GM15510 (cell line): Measurements from ENCODE around the gene TFCP2.
A peak's percentile ranks its signal among the peaks of the same experiment; 100 is the strongest.

Experiments used
- POLR2A ChIP-seq: IDR thresholded peaks from 3 replicates; pipeline ENCODE4 v1.6.1; 2011; ENCODE audit warnings: borderline replicate concordance; ENCODE audit not compliant: insufficient read length; ENCODE audit errors: extremely low read depth

TFCP2 gene

DNA sequence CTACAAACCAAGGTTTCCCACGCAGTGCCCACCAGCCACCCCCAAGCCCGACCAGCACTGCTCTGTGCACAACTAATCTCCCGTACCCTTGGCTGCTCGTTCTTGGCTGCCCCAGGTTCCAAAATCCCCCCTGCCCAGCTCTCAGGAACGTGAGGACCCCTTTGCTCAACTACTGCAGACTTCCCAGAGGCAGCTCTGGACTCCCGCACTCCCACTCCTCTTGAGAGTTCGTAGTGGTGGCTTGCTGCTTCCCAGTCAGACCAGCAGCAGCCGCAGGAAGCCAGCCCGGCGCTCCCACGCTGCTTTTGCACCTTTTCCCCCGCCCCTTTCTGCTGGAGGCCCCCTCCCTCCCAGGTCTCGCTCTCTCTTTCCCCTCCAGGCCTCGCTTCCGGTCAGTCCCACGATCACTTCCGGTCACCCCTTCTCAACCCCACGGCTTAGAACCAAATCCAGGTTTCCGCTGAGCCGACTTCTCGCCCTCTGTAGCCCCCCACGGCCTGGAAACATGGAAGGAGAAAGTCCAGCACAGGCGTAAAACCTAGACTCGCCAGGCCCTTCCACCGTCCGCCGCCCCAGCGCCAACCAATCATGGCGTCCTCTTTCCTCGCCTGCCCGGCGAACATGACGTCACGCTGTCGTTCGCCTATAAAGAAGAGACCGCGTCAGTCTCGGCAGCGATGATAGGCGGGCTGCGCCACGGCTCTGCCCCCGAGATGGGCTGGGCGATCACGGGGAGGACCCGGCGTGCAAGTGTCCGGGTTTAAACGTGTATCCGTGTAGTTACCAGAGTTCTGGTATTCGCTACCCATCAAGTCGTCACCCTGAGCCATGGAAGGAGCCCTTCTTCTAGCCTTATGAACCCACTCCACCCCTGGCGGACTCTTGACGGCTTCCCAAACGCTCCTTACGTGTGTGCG lies at the start of gene TFCP2:
TSS of gene TFCP2 (minus strand) at position 621 of the 917 bp plus-strand sequence. CDS start 713 bp downstream, outside the sequence.
- TF ChIP-seq POLR2A: peak; percentile 73

GRCh38 chr12:51222461-51222860 lies 49.5 kb upstream of the TFCP2 start:
- TF ChIP-seq POLR2A: no peak

DNA sequence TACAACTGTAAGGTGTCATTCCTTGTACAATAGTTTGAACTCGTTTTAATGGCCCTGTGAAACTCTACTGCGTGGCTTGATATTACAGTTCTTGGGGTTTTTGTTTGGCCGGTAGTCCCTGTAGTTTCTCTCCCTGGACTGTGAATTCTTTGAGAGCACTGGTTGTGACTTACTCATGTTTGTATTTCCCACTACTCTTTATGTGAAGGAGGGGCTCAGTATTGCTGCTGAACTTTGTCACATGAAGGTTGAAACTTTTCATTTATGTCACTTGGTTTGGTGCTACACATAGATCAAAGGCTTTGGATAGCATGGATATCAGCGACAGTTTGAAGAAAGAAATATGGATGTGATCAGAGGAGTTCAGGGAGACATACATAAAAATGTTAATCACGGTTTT lies 46.4 kb upstream of the TFCP2 start:
- TF ChIP-seq POLR2A: no peak

DNA sequence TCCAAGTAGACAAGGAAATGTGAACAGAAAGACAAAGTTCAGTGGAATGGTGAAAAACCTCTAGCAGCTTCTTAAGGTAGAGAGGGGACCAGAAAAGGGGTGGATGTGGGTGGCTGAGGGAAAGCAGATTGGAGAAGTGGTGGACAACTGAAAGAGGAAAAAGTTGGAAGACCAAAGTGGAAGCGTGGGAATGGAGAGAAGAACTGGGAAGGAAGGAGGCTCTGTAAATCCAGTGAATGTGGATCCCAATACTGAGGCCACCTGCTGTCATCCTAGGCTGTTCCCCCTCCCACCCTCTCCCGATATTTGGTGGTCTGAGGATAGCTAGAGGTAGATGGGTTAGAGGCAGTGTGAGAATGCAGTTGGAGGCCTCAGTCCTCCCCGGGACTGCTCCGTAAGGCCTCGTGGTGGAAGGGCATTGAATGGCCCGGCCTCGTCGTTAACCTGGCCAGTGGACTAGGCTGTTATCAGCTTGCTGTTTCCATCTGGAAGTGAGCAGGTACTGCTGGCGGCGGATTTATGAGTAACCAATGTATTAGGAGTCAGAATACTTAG lies 45.7 kb upstream of the TFCP2 start:
- TF ChIP-seq POLR2A: no peak

DNA sequence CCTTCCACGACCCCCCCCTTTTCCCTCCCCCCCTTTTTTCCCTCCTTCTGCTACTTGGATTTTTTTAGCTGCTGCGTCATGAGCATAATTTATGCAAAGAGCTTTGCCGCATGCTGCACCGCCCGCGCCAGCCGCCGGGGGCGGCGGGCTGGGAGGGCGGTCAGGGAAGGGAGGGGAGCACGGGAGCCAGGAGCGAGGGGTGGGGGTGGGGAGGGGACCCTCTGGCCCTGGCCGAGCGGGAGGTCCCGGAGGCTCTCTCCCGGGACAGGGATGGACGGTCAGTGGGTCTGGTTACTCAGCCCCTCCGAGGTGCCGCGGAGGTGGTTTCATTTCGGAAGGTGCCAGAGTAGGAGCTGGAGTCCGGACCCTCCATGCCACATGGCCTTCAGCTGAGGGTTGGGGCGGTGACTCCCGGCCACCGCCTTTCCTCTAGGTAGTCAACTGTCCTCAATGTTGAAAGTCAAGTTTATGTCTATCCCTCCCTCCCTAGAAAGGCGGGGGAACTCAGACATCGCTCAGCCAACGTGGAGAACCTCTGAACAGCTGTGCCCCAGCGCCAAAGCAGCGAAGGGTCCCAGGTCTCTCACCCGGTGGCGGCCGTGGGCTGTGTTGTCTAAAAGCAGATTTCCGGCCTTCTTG lies 45.2 kb upstream of the TFCP2 start, which contains the start of gene POU6F1:
TSS of gene POU6F1 (minus strand) at position 95 of the 639 bp plus-strand sequence. CDS start 11,226 bp downstream, outside the sequence.
- TF ChIP-seq POLR2A: peak; percentile 33

- TF ChIP-seq POLR2A: no peak
These were observed 44.4 kb upstream of the TFCP2 start for GRCh38 chr12:51217133-51217967.

- no peak for TF ChIP-seq POLR2A
These were observed 43.7 kb upstream of the TFCP2 start for GRCh38 chr12:51216642-51217041.

- no peak for TF ChIP-seq POLR2A
These were observed 42.0 kb upstream of the TFCP2 start for GRCh38 chr12:51214895-51215294.

- TF ChIP-seq POLR2A: no peak
These were observed 37.9 kb upstream of the TFCP2 start for GRCh38 chr12:51210690-51211395.

GRCh38 chr12:51209259-51209658 lies 36.3 kb upstream of the TFCP2 start:
- no peak for TF ChIP-seq POLR2A

- TF ChIP-seq POLR2A: no peak
These were observed 35.2 kb upstream of the TFCP2 start for GRCh38 chr12:51208016-51208660.

GRCh38 chr12:51205350-51205749 lies 32.4 kb upstream of the TFCP2 start:
- TF ChIP-seq POLR2A: no peak

GRCh38 chr12:51202718-51203117 lies 29.8 kb upstream of the TFCP2 start:
- no peak for TF ChIP-seq POLR2A
